NCI-H748 treated with DMSO at 0.1 percent for 48 hours (cell line): ENCODE data around the gene SYCP2.
"Not testable (repeated sequence)": the region's sequence is repeated elsewhere in the genome, so short reads cannot be mapped to it uniquely, and the experiment has no call there.

Source experiments
- DNase-seq: peaks from one replicate; lab custom pipeline; 2025; lab: John Stamatoyannopoulos, UW

The SYCP2 gene, protein sequence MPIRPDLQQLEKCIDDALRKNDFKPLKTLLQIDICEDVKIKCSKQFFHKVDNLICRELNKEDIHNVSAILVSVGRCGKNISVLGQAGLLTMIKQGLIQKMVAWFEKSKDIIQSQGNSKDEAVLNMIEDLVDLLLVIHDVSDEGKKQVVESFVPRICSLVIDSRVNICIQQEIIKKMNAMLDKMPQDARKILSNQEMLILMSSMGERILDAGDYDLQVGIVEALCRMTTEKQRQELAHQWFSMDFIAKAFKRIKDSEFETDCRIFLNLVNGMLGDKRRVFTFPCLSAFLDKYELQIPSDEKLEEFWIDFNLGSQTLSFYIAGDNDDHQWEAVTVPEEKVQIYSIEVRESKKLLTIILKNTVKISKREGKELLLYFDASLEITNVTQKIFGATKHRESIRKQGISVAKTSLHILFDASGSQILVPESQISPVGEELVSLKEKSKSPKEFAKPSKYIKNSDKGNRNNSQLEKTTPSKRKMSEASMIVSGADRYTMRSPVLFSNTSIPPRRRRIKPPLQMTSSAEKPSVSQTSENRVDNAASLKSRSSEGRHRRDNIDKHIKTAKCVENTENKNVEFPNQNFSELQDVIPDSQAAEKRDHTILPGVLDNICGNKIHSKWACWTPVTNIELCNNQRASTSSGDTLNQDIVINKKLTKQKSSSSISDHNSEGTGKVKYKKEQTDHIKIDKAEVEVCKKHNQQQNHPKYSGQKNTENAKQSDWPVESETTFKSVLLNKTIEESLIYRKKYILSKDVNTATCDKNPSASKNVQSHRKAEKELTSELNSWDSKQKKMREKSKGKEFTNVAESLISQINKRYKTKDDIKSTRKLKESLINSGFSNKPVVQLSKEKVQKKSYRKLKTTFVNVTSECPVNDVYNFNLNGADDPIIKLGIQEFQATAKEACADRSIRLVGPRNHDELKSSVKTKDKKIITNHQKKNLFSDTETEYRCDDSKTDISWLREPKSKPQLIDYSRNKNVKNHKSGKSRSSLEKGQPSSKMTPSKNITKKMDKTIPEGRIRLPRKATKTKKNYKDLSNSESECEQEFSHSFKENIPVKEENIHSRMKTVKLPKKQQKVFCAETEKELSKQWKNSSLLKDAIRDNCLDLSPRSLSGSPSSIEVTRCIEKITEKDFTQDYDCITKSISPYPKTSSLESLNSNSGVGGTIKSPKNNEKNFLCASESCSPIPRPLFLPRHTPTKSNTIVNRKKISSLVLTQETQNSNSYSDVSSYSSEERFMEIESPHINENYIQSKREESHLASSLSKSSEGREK (N-terminal part only)

GRCh38 chr20:59933296-59933848 lies at the start of gene SYCP2:
TSS of gene SYCP2 (minus strand) at chr20:59933637. CDS start at chr20:59922413, 11,224 bp downstream.
- DNase-seq: no peak

DNA sequence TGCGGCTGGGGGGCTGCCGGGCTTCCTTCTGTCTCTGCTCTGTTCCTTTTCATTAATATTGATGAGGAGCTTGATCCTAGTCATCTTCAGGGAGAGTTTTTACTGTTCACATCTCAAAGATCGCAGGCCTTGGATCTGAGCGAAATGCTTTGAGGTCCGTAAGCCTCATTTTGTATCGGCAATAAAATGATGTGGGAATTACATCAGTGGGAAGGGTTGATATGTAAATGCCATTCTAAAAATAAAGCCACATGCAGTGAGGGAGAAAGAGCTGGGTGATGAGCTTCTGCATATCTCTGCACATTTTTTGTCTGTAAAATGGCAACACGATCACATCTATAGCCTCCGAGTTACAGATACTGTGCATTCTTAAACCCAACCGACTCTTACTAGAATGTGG lies 49.6 kb upstream of the SYCP2 start:
- DNase-seq: no peak

DNA sequence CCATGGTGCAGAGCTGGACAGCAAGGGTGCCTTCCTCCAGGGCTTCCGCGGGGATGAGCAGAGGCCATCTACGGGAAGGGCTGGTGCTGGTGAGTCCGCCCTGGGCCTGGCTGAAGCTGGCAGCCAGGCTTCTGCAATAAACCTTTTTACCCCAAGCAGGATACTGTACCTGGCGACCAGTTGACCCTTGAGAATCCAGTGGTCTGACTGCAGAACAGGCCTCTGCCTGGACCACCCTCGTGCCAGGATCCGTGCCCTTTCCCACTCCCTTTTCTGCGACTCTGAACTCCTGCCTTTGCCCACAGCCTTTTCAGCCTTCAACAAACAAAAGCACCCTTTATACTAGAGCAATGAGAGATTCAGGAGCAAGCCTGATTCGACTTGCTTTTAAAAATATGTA lies 43.6 kb upstream of the SYCP2 start:
- DNase-seq: no peak

DNA sequence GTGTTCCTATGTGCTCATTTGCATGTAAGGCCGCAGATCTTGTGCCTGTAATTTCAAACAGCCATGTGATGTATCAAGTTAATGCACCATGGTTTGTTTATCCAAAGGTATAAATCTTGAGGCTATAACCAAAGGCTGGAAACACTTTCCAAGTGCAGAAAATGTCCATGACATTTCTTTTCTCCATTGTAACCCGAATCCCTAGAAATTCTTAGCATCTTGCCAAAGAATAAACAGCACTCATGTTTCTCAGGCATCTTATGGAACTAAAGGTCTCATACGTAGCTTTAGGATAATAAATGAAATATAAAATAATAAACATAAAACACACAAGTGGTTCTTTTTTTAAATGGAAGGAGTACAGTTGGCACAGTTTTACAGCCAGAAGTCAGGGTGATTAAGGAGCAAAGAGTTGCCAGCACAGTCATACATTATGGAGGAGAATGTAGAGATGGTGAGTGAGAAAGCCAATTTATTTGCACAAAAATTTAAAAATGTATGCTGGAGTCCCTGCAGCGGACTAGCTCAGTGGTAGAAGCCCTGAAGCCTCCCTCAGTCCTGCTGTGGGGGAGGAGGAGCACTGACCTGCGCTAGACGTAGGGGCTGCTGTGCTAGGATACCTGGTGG lies 42.8 kb upstream of the SYCP2 start:
- DNase-seq: no peak

GRCh38 chr20:59972037-59972801 lies 38.8 kb upstream of the SYCP2 start:
- DNase-seq: no peak

DNA sequence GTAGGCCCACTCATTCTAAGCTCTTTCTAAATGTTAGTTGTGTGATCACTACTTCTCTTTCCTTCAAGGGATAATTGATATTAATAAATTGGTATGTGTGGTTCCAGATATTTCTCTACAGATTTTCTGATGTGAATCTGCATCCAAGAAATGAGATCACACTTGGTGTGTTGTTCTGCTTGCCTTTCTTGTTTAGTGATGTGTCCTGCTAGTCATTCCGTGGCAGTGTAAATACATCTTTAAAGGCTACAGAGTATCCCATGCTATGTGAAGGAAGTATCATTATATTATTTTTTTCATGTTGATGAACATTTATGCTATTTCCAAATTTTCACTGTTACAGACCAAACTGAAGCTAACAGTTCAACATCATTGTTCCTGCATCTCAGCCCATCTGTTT lies 38.0 kb upstream of the SYCP2 start:
- no peak for DNase-seq

DNA sequence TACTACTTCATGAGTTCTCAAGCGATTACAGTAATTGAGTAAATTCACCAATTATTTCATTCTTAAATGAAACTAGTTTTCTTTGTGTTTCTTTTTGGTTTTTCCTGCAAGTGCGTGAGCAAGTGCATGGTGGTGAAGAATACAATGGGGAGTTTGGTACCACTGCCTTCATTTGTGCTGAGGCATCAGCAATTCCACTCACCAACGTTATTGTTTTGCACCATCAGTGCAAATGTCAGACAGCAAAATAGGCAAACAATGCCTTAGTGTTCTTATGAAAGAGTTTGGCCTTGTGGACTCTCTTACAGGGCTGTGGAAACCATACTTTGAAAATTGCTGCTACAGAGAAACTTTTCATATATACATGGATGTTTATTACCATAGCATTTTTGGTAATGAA lies 33.0 kb upstream of the SYCP2 start:
- DNase-seq: no peak

GRCh38 chr20:59962155-59962554 lies 28.7 kb upstream of the SYCP2 start:
- DNase-seq: no peak

GRCh38 chr20:59961423-59961822 lies 28.0 kb upstream of the SYCP2 start:
- no peak for DNase-seq

GRCh38 chr20:59958626-59959025 lies 25.2 kb upstream of the SYCP2 start:
- no peak for DNase-seq

DNA sequence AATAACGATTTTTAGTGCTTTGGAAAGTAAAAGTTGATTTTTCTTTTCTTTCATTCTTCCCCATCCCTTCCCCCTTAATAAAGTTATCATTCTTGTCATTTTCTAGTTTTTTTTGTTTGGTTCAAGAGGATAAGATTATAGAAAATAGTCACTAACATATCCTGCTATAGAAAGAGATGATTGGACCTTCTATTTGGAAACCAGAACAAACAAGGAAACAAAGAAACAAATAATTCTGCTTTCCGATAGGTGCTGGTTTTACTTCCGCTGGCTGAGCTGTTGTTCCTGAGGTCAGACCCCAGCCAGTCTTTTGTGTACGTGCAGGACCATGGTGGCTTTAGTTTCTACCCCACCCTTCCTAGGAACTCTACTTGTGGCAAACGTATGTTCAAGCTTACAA lies 24.7 kb upstream of the SYCP2 start, which contains the start of gene CDH26:
CDH26 (plus strand) TSS at position 301 of the 400 bp plus-strand sequence. CDS start 304 bp downstream, outside the sequence.
- no peak for DNase-seq

DNA sequence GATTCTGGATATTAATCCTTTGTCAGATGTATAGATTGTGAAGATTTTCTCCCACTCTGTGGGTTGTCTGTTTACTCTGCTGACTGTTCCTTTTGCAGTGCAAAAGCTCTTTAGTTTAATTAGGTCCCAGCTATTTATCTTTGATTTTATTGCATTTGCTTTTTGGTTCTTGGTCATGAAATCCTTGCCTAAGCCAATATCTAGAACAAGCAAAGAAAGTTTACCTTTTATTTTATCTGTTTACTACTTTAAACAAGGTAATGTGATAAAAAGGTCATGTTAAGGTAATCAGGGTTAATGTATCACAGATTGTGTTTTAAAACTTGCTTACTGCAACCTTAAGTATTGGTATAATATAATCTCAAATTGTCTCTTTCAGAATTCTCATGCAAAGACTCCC lies 24.1 kb upstream of the SYCP2 start:
- DNase-seq: not testable (repeated sequence)

- DNase-seq: no peak
Measured at GRCh38 chr20:59955131-59955796, 21.8 kb upstream of the SYCP2 start.

- no peak for DNase-seq
Measured at GRCh38 chr20:59954718-59955117, 21.3 kb upstream of the SYCP2 start.

- DNase-seq: no peak
Measured at GRCh38 chr20:59949911-59950310, 16.5 kb upstream of the SYCP2 start.

DNA sequence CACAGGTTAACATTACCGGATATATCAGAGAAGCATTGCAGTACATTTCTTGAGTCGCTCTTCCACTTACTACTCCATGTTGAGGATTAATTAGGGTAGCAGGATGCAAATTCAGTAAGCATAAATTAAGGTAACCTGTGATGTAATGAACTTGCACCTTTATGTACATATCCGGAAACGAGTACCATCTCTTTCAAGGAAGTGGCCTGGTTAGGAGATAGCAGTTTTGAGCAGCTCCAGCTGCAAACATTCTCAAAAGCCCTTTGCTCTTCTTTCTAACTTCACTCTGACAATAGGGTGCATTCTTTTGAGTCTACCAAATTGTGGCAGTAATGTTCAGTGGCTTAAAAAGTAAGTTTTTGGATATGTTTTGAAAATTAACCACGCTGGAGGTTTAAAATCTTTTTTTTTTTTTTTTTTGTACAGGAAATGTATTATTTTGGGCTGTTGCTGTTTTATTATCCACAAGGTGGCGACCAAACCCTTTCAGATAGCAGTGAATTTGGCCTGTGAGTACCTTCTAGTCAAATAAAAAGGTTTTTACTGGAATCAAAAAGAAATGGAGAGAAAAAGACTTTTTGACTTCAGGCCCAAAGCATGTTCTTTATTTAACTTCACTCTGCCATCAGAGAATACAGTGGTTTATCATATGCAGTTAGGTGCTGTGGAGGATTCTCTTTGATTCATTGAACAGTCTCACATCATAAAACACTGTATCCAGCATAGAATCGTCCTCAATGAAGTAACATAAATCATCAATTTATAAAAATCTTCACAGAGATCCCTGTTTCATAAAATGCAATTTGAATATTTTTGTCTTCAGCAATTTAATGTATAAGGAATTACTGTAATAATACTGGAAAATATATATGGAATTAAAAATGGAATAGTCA lies 15.6 kb upstream of the SYCP2 start:
- peak; percentile 20 for DNase-seq

DNA sequence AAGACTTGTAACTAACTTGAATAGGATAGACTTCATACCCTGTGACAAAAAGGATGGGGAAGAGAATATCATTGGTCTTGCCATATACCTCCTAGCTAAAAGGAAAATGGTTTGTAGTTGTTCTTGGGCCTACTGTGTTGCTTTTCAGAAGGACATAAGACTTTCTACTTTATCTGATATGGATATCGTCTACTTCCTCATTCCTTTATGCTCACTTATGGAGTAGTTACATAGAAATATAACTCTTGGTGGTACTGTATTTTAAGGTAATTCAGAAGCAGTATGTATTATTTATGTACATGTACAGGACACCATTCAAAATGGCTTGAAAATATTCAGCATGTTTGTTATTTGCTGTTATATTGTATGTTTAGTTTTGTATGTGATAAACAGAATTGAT lies 14.8 kb upstream of the SYCP2 start:
- no peak for DNase-seq

DNA sequence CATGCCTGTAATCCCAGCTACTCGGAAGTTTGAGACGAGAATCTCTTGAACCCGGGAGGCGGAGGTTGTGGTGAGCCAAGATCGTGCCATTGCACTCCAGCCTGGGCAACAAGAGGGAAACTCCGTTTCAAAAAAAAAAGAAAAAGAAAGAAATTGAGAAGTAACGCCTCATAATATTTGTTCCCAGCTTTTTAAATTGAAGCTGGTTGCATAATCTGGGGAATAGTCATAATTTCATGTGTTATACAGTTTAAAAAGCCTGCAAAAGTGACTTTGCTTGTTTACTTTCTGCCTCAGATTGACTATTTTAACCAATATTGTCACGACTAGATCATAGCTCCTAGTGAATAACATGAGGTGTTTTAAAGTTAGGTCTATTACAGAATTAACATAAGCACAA lies 13.9 kb upstream of the SYCP2 start:
- no peak for DNase-seq

- DNase-seq: no peak
Measured at GRCh38 chr20:59945731-59946130, 12.3 kb upstream of the SYCP2 start.
